22Rv1 (cell line): Measurements from ENCODE around the gene COQ7.

Source experiments
- ZFX ChIP-seq: fragments of 450-650 bp; IDR thresholded peaks from 2 replicates; pipeline ENCODE4 v1.6.1; 2017; ENCODE audit warnings: antibody characterized with exemption, borderline replicate concordance
- TF ChIP-seq, protein P1 (sequence below): fragments of 450-650 bp; IDR thresholded peaks from 2 replicates; pipeline ENCODE4 v1.5.1; 2017; ENCODE audit warnings: mild to moderate bottlenecking

DNA sequence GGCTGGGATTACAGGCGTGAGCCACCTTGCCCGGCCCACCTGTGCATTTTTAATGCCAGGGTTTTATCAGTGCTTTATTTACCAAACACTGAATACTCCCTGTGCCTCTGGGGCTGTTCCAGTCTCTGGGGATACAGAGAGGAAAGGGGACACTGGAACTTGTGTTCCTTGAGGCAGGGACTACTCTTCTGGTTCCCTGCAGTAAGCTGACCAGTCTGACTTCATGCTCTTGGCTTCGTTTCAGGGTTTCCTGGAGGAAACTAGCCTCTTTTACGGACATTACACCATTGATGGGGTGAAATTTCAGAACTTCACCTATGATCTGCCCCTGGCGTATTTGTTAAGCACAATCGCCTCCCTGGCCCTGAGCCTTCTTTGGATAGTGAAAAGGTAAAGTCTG, 37.4 kb upstream of the COQ7 start:
- TF ChIP-seq ZFX: no peak
- TF ChIP-seq, protein P1, sequence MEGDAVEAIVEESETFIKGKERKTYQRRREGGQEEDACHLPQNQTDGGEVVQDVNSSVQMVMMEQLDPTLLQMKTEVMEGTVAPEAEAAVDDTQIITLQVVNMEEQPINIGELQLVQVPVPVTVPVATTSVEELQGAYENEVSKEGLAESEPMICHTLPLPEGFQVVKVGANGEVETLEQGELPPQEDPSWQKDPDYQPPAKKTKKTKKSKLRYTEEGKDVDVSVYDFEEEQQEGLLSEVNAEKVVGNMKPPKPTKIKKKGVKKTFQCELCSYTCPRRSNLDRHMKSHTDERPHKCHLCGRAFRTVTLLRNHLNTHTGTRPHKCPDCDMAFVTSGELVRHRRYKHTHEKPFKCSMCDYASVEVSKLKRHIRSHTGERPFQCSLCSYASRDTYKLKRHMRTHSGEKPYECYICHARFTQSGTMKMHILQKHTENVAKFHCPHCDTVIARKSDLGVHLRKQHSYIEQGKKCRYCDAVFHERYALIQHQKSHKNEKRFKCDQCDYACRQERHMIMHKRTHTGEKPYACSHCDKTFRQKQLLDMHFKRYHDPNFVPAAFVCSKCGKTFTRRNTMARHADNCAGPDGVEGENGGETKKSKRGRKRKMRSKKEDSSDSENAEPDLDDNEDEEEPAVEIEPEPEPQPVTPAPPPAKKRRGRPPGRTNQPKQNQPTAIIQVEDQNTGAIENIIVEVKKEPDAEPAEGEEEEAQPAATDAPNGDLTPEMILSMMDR: no peak
